ENCODE measurements around the gene MEGF10.

The MEGF10 gene

GRCh38 chr5:127355337-127355736 is 64.7 kb downstream of the MEGF10 start:
- TF ChIP-seq CTCF (IDR thresholded peaks at IDR 0.05; ENCODE audit: insufficient read depth, low read length, poor library complexity, severe bottlenecking): no peak
- no peak for DNase-seq (ENCODE audit: extremely low read depth, insufficient read length)

DNA sequence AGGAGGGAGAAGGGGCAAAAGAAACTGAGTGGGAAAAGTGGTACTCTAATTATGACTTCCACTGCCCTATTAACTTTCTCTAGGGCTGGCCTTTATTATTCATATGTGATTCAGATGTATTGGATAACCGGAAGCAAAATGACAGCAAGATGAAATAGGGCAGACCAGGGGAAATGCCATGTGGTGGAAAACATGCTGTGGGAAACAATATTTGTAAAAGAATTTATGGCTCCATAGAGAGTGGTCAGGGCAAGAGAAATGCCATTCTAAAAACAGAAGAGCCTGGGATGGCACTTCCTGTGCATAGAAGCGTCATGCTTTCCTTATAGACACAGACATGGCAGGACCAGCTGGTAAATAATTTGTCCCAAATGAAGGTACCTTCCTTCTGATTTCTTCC is 67.7 kb downstream of the MEGF10 start:
- no peak overlapping the region for H3K4me3 ChIP-seq (replicated peaks; ENCODE audit: low read depth, low read length)
- H3K36me3 ChIP-seq (ENCODE audit: control insufficient read depth, insufficient read depth, low read length): no peaks in the 10 kb centered on the region
- no peaks in the 10 kb centered on the region for H3K27me3 ChIP-seq (replicated peaks; ENCODE audit: control insufficient read depth, insufficient read depth, low read length)
- DNase-seq (ENCODE audit: extremely low read depth, insufficient read length): no peak
- no peak for TF ChIP-seq CTCF (IDR thresholded peaks at IDR 0.05; ENCODE audit: insufficient read depth, low read length, poor library complexity, severe bottlenecking)

More at GRCh38 chr5:127355337-127355736, 64.7 kb downstream of the MEGF10 start:
- Histone ChIP-seq H3K4me3 (replicated peaks; ENCODE audit: low read depth, low read length) (no peak overlapping the region), H3K36me3 (ENCODE audit: control insufficient read depth, insufficient read depth, low read length) (no peaks in the 10 kb centered on the region), H3K27me3 (replicated peaks; ENCODE audit: control insufficient read depth, insufficient read depth, low read length) (no peaks in the 10 kb centered on the region)

- DNase-seq (ENCODE audit: extremely low read depth, insufficient read length): no peak
- Histone ChIP-seq H3K4me3 (replicated peaks; ENCODE audit: low read depth, low read length) (no peak overlapping the region), H3K27me3 (replicated peaks; ENCODE audit: control insufficient read depth, insufficient read depth, low read length) (no peaks in the 10 kb centered on the region), H3K36me3 (ENCODE audit: control insufficient read depth, insufficient read depth, low read length) (no peaks in the 10 kb centered on the region)
- no peak for TF ChIP-seq CTCF (IDR thresholded peaks at IDR 0.05; ENCODE audit: insufficient read depth, low read length, poor library complexity, severe bottlenecking)
Observed at GRCh38 chr5:127358740-127359139, 68.1 kb downstream of the MEGF10 start.

DNA sequence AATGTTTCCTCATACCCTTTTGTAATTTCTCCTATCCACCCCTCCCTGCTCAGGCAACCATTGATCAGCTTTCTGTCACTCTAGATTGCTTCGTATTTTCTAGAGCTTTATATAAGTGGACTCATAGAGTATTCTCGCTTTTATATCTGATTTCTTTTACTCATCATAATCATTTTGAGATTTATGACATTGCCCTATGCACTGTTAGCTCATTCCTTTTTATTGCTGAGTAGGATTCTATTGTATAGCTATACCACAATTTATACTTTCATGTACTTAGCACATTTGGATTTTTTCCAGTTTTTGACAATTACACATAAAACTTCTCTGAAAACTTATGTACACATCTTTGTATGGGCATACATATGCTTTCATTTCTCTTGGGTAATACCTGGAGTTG is 68.9 kb downstream of the MEGF10 start:
- DNase-seq (ENCODE audit: extremely low read depth, insufficient read length): no peak
- no peak overlapping the region for H3K4me3 ChIP-seq (replicated peaks; ENCODE audit: low read depth, low read length)
- TF ChIP-seq CTCF (IDR thresholded peaks at IDR 0.05; ENCODE audit: insufficient read depth, low read length, poor library complexity, severe bottlenecking): no peak
- H3K27me3 ChIP-seq (replicated peaks; ENCODE audit: control insufficient read depth, insufficient read depth, low read length): no peaks in the 10 kb centered on the region
- no peaks in the 10 kb centered on the region for H3K36me3 ChIP-seq (ENCODE audit: control insufficient read depth, insufficient read depth, low read length)

GRCh38 chr5:127363403-127363802 is 72.8 kb downstream of the MEGF10 start:
- no peaks in the 10 kb centered on the region; the same call in 1 of the 2 replicates for H3K27me3 ChIP-seq (replicated peaks; ENCODE audit: control insufficient read depth, insufficient read depth, low read length)
- H3K4me3 ChIP-seq (replicated peaks; ENCODE audit: low read depth, low read length): no peak overlapping the region
- no peak for DNase-seq (ENCODE audit: extremely low read depth, insufficient read length)
- TF ChIP-seq CTCF (IDR thresholded peaks at IDR 0.05; ENCODE audit: insufficient read depth, low read length, poor library complexity, severe bottlenecking): no peak
- H3K36me3 ChIP-seq (ENCODE audit: control insufficient read depth, insufficient read depth, low read length): no peaks in the 10 kb centered on the region

- Histone ChIP-seq H3K36me3 (ENCODE audit: control insufficient read depth, insufficient read depth, low read length) (no peaks in the 10 kb centered on the region), H3K4me3 (replicated peaks; ENCODE audit: low read depth, low read length) (no peak overlapping the region), H3K27me3 (replicated peaks; ENCODE audit: control insufficient read depth, insufficient read depth, low read length) (no peaks in the 10 kb centered on the region; the same call in 1 of the 2 replicates)
- TF ChIP-seq CTCF (IDR thresholded peaks at IDR 0.05; ENCODE audit: insufficient read depth, low read length, poor library complexity, severe bottlenecking): no peak
- no peak for DNase-seq (ENCODE audit: extremely low read depth, insufficient read length)
Observed at GRCh38 chr5:127367029-127367428, 76.4 kb downstream of the MEGF10 start.

All from GM06990 (cell line).